ENCODE measurements around the gene PCNT.

GRCh38 chr21:46347203-46347550 lies 23.2 kb downstream of the PCNT start:
- no peak for TF ChIP-seq EZH2 (IDR thresholded peaks at IDR 0.05; ENCODE audit: low read depth, low read length, severe bottlenecking)
- no peak for TF ChIP-seq CTCF (IDR thresholded peaks at IDR 0.05; ENCODE audit: control extremely low read depth in 1 of 3, insufficient read depth in 1 of 3, low read depth in 1 of 3, low read length in 3 of 3)
- no peak for TF ChIP-seq ATF3 (IDR thresholded peaks at IDR 0.05; ENCODE audit: insufficient read depth, low read depth, low read length)
- TF ChIP-seq CEBPB (IDR thresholded peaks at IDR 0.05; ENCODE audit: low read depth, low read length): no peak
- no peak for TF ChIP-seq USF2 (IDR thresholded peaks at IDR 0.05; ENCODE audit: low read length)
- no peak for TF ChIP-seq CREB1 (IDR thresholded peaks at IDR 0.05)
- TF ChIP-seq EP300 (IDR thresholded peaks at IDR 0.05; ENCODE audit: borderline replicate concordance in 1 of 2, low read depth in 2 of 2, low read length in 2 of 2): no peak
- no peak for TF ChIP-seq RAD21 (IDR thresholded peaks at IDR 0.05 in 1 of 2, conservative IDR thresholded peaks at IDR 0.05 in 1 of 2; ENCODE audit: low read depth in 2 of 2, low read length in 2 of 2)
- TF ChIP-seq CHD1 (IDR thresholded peaks at IDR 0.05; ENCODE audit: low read depth, low read length): no peak
- TF ChIP-seq SRF (IDR thresholded peaks at IDR 0.05; ENCODE audit: low read depth, low read length): no peak
- TF ChIP-seq CHD2 (IDR thresholded peaks at IDR 0.05; ENCODE audit: low read length): no peak
